ENCODE data around the gene NID1.
A peak's percentile ranks its signal among the peaks of the same experiment; 100 is the strongest.
"Not testable (repeated sequence)": the region's sequence is repeated elsewhere in the genome, so short reads cannot be mapped to it uniquely, and the experiment has no call there.

NID1 gene

DNA sequence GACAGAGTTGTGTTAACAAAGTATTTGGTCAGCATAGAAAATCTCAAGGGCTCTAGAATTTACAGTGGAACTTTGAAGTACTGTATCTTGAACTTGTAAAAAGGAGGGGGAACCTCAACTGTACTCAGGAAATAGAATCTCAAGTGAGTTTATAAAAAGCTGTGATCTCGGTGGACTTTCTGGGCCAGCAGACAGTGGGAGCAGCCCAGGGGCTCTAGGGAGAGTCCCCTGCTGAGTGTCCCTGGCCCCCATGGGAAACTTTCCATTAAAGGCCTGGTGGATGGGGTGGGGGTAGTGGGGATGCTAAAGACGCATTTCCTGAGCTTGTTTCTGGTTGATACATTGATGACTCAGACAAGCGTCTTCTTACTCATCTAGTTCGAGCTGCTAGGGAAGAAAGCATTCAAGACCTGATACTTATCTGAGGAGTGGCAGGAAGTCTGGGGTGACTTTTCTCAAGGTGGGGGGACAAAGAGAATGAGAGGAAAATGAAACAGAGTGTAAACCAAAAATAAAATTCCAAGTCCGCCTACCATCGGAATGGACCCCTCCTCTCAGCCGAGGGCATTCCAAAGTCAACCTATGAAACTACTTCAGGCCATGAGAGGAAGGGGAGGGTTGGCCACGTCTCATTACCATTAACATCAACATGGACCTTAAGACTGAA is 65.5 kb downstream of the NID1 start:
- peak; percentile 62 for DNase-seq (ENCODE audit: low read depth)

DNA sequence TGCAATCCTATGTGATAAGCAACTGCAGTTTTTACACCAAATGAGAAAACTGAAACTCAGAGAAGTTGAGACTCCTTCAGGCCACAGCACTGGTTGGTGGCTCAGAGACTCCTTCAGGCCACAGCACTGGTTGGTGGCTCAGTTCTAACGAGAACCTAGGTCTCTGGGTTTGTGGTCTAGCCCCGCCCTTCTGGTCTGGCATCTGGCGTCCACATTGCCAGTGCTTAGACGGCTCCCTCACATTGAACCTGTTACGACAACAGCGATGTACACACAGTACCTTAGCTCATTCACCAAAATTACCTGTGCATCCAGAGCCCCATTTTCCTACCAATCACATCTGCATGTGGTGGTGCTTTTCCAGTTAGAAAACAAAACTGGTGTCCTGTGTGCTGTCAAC is 66.1 kb downstream of the NID1 start:
- DNase-seq (ENCODE audit: low read depth): no peak

DNA sequence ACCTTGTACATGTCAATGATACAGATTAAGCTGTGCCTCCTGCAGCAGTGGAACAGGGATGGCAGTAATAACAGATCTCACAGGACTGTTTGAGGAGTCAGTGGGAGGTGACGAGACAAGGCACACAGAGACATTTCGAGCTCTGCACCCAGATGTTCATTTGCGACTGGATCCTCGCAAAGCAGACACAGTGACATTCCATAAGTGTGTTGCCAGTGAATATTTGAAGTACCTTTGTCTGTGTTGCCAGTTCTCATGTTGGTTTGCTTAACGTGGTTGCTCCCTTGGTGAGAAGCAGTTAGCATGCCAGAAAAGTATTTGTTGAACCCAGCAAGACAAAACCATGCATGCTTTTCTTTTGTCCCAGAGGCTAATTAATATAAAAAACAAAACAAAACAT is 67.0 kb downstream of the NID1 start:
- no peak for DNase-seq (ENCODE audit: low read depth)

DNA sequence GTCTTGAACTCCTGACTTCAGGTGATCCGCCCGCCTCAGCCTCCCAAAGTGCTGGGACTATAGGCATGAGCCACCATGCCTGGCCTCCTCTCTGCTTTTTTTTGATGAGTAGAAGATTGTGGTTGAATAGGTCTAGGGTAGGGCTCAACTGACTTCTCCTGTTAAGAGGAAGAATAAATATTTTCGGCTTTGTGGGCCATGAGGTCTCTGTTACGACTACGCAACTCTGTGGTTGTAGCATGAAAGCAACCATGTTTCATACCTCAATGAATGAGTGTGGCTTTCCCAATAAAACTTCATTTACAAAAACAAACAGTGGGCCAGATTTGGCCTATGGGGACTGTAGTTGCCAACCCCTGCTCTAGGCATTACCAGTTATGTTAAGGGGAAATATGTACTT is 67.8 kb downstream of the NID1 start:
- DNase-seq (ENCODE audit: low read depth): no peak

DNA sequence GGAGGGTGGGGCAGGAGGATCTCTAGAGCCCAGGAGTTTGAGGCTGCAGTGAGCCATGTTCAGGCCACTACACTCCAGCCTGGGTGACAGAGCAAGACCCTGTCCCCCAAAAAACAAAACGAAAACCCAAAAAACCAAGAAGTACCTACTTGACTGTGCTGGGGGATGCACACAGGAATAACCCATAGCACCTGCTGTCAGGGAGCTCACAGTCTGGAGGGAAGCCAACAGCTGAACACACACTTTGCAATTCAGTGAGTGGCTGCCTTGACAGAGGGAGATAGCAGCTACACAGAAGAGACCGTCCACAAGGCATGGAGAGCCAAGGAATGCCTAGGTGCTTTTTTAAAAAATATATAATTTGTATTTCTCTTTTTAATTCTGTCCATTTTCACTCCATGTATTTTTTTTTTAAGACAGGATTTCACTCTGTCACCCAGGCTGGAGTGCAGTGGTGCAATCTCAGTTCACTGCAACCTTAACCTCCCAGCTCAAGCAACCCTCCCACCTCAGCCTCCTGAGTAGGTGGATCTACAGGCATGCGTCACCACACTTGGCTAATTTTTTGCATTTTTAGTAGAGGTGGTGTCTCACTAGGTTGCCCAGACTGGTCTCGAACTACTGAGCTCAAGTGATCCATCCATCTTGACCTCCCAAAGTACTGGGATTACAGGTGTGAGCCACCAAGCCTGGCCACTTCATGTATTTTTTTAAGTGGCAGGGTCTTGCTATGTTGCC is 68.7 kb downstream of the NID1 start:
- no peak for DNase-seq (ENCODE audit: low read depth)

DNA sequence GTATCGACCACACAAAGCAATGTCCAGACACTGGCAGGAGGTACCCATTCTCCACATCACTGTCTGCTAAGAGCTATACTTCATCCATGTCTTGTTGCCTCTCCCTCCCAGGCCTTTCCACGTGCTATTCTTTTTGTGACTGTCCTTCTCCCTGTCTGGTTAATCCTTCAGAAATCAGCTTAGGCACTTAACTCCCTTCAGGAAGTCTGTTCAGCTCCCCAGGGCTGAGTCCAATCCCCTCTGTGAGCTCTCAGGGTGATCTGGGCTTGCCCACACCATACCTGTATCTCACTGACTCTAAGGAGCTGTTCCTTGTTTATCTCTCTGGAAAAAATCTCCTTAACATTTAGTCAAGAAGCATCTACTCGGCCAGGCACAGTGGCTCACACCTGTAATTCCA is 69.4 kb downstream of the NID1 start:
- no peak for DNase-seq (ENCODE audit: low read depth)

DNA sequence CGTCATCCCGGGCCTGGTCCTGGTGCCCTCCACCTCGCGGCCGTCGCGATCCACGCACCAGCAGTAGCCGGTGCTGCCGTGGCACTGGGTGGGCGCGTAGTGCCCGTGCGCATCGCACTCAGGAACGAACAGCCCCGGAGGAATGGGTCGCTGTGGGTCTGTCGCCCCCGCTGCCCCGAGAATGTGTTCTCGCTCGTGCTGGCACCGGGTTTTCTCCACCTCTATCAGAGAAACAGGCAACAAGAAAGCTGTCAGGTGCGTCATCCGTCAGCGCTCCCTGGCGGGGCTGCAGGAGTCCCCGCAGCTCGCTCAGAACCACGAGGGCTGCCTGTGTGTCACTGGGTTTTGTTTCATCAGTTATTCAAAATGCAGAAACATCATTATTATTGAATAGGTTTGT is 71.2 kb downstream of the NID1 start:
- DNase-seq (ENCODE audit: low read depth): no peak

DNA sequence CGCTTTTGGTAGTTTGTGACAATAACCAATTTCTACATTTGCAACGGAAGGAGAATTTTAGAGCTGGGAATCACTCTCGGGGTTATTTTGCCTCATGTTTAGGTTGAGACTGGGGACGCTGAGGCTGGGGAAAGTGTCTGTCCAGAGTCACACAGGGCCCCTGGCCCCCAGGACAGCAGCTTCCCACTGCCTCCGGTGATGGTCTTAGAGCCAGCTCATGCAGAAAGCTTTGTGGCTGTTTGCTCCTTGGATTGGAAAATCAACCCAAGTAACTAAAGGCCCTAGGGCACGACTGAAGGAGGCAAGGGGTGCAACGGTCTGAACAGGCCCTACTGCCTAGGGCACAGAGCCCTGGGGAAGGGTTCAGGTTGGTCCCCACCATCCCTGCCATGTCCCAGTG is 72.0 kb downstream of the NID1 start:
- no peak for DNase-seq (ENCODE audit: low read depth)

DNA sequence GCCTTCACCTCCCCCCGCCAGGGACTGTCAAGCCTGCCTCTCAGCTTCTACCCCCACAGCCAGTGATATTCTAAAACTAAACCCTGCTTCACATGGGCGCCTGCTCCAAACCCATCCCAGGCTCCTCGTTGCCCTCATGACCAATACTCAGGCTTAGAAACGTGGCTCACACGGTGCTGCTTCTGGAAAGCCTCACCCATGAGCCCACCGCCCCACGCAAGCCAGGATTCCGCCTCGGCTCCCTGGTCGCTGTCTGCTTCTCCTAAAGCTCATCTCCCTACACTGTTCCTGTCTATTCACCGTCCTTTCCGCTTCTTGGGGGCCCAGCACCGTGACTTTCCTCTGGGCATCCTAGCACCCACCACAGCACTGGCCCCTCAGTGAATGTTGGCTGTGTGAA is 72.5 kb downstream of the NID1 start:
- DNase-seq (ENCODE audit: low read depth): no peak

DNA sequence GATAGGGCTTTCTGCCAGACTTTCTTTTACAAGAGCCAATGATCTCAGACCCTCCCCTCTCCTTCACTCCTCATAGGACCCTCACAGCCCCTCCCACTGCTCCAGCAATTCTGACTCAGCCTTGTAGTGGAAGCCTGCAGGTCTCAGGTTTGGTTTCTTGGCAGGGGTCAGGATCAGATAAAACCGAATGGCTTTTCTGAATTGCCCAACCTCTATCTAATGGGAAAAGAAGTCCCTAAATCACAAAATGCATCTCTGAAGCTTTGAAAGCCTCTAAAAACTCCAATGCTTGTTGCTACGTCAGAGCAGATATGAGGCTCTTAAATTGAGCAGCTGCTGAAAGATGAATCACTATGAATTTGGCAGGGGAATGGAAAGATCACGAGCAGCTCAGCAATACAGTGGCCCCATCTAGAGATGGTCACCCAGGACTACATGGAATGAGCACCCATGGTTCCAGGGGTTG is 74.5 kb downstream of the NID1 start:
- DNase-seq (ENCODE audit: low read depth): no peak

DNA sequence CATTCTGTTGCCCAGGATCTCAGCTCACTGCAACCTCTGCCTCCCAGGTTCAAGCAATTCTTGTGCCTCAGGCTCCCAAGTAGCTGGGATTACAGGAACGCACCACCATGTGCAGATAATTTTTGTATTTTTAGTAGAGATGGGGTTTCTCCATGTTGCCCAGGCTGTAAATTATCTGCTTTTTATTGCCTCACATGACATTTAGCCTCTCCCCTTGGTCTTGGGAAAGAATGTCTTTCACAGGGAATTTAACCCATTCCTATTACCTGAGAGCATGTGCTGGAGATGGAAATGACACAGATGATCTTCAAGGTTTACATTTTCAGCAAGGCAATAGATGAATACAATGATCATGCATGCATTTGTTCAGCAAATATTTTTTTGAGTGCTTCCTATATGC is 75.8 kb downstream of the NID1 start:
- no peak for DNase-seq (ENCODE audit: low read depth)

DNA sequence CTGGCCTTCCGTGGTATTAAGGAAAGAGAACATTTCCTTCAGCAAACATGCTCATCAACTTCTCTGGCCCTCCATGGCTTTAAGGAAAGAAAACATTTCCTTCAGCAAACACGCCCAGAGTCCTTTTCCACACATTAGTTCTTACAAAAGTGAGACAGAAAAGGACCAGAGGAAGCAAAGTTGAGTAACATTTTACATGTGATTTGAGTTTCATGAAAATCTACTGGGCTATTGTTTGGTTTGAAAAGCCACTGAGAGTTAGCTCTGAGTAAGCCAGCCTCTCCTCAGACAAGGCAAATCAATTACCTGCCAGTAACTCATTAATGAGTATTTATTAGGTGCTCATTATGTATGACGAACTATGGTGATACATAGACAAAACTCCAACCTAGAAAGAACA is 78.0 kb downstream of the NID1 start:
- DNase-seq (ENCODE audit: low read depth): no peak

DNA sequence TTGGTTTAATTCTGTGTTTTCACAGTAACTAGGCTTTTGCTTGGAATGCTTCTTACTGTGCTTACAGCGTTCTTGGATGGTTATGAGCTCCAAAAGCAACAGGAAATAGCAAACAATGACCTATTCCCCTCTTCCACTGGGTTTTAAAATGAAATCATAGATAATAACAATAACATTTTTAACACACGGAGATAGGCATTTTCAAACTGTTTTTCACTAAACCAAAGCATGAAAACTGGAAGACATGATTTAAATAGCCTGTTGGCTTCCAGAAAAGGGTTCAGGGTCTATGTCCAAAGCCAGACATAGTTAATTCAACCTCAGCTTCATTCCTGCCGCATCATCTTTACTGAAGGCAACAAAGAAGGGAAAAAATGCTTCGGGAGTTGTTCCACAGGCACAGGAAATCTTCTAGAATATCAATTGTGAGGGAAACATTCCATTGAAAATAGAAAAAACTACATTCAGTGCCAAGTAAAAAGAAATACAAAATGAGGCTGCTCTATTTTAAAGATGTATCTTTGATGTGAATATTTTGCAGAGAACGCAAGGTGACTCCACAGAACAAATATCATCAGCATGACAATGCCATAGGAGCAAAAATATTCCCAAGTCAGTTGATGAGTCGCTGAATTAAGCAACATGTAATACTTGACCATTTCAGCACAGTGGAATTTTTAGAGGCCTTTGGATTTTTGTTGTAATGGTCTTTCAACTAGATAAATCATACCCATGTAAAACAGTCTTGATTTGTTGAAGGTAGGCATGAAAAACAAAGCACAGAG is 80.7 kb downstream of the NID1 start:
- peak; percentile 84 for DNase-seq (ENCODE audit: low read depth)

DNA sequence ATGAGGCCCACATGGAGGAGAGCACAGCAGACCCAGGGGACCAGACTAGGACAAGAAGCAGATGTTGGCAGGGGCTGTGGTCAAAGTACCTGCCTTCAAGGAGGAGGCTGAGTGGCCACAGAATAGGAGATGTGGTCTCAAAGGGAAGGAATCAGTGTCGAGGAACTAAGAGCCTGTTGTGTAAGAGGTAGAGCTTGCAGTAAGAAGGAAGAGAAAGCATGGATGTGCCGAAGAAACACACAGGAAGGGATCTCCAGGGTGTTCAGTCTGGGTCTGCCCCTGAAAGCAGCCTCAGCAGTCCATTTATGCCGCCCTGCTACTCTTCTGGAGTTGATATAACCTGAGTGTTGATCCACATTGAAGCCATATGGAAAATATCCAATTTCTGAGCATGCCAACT is 83.9 kb downstream of the NID1 start:
- DNase-seq (ENCODE audit: low read depth): no peak

DNA sequence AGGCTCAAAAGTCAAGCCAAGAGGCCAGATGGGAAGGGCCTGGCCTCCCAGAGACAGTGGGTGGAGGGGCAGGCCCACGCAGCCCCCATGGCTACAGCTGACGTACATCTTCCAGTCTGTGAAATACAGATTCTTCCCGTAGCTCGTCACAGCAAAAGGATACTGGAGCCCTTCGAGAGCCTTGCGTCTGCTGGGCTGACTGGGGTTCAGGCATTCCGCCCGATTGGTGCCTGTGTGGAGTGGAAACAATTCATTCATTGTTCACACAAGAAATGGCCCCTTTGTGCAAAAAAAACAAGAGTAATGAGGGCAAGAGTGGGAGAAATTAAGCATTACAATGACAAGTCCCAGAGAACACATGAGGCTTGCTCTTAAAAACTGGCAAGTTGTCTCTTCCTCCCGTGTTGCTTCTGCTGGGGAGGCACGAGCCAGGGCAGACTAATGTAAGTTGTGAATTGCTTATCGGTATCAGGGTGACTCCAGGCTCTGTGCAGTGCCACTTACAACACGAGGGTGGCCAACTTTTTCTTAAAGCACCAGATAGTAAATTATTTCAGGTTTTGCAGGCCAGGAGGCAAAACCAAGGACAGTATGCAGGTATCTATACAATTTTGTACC is 85.1 kb downstream of the NID1 start:
- no peak for DNase-seq (ENCODE audit: low read depth)

DNA sequence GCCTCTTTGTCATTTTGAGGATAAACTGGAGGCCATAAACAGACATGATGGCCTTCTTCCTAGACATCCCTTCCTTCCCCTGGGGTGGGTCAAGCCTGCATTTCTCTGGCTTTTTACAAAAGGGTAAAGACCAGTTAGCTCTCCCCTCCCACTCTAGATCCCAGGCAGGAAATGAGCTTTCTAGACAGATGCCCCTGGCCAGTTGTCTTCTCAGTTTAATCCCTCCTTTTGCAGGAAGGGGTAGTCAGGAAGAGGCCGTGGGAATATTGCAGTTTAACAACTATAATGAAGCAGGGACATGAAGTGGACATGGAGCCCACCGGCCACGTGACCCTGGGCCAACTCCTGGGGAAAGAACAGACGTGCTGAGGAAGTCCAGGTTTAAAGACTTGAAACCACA is 85.7 kb downstream of the NID1 start:
- no peak for DNase-seq (ENCODE audit: low read depth)

DNA sequence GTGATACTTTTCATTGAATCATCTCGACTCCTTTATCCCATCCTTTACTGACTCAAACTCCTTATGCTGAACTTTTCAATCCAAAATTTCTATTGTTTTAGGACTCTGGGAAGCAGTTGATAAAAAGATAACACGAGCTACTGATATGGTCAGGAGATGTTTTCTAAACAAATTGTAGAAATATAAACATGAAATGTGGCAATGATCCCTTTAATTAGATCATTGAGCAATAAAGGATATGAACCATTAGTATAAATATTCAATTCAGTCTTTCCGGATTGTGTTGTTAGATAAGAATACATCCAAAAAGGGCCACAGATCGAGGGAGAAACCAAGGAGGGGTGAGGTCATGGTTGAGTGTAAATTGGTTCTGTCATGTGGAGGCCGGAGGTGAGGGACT is 88.4 kb downstream of the NID1 start:
- no peak for DNase-seq (ENCODE audit: low read depth)

DNA sequence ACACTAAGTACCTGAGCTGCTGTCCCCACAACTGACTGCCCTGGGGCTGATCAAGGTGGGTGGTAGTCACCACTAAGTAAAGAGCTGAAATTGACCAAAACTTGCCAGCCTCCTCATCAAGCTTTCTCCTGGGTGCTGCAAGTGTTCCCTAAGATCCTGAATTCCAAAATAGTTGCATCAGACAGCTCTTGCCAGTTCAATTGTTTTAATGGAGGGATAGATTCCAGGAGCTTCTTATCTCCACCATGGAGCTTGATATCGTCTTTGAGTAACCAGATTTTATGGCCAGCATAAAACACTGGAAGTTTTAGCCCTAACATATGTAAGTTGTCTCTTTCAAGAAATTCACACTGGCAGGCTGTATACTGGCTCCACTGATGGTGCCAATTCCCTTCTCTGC is 90.3 kb downstream of the NID1 start:
- no peak for DNase-seq (ENCODE audit: low read depth)

DNA sequence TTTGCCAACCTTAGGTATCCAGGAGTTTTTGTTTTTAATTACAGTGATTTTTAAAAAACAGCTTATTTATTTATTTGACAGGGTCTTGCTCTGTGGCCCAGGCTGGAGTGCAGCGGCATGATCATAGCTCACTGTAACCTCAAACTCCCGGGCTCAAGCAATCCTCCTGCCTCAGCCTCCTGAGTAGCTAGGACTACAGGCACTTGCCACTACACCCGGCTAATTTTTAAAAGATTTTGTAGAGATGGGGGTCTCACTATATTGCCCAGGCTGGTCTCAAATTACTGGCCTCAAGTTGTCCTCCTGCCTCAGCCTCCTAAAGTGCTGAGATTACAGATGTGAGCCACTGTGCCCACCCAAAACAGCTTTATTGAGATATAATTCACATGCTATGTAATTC is 92.2 kb downstream of the NID1 start:
- not testable (repeated sequence) for DNase-seq (ENCODE audit: low read depth)

DNA sequence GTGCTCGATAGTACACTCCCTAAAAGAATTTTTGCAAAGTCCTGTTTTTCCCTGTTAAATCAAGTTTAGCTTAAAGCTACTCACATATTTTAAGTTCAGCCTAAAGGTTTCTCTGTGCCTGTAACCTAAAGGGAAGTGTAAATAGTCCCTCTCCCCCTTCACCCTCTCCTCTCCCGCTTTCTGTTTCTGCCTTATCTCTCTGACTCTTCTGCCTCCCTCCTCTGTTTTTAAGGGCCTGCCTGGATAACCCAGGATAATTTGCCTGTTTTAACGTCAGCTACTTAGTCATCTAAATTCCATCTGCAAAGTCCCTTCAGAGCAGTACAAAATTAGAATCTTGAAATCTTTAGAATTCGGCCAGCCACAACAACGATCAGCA is 92.6 kb downstream of the NID1 start:
- DNase-seq (ENCODE audit: low read depth): peak; percentile 81

DNA sequence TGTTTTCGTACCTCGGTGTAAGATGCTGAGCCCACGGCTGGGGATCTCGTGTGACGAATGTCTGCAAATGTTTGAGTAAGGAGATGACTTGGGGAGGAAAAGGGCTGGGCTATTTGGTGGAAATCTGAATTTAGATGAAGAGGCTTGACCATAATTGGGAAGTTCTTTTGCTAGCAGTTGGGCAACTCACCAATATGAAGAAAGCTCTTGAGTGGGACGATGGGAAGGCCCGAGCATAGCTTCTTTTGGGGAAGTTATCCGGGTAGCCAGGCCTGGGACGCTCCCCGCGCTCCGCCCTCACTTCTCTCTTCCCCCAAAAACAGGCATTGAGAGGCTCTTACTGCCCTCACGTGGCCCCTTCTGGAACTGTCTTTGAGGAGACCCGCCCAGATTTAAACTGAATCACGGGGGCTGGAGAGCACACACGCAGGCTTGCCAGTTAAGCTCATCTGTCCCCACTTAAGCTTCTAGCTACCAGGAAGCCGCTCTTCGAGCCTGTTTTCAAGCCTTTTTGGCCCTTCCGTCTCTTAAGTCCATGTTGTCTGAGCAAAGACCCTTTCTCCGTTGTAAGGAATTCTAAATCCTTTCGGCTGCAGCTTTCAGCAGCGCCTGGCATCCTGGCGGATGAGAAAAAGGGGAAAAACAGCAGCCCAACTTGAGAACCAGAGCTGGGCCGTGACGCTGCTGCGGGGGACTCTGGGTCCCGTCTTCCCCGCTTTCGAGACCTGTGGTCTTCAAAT is 93.1 kb downstream of the NID1 start:
- peak; percentile 97 for DNase-seq (ENCODE audit: low read depth)

DNA sequence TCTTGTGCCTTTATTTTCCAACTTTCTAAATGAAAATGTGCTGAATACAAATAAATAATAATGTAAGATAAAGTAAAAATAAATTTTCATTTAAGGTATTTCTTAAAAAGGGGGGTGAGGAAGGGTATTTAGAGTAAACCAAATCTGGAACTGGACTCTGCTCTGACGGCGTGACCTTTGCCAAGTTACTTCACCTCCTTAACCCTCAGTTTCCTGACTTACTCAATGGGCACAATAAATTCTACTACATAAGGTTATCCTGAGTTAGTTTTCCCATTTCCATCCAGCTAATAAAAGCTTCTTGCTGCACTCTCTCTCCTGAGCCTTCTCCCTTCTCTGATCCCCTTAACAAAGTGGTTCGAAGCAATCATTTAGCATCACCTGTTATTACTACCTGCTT is 93.9 kb downstream of the NID1 start:
- DNase-seq (ENCODE audit: low read depth): no peak
